ENCODE results near the gene PLEKHH1.

PLEKHH1 gene

DNA sequence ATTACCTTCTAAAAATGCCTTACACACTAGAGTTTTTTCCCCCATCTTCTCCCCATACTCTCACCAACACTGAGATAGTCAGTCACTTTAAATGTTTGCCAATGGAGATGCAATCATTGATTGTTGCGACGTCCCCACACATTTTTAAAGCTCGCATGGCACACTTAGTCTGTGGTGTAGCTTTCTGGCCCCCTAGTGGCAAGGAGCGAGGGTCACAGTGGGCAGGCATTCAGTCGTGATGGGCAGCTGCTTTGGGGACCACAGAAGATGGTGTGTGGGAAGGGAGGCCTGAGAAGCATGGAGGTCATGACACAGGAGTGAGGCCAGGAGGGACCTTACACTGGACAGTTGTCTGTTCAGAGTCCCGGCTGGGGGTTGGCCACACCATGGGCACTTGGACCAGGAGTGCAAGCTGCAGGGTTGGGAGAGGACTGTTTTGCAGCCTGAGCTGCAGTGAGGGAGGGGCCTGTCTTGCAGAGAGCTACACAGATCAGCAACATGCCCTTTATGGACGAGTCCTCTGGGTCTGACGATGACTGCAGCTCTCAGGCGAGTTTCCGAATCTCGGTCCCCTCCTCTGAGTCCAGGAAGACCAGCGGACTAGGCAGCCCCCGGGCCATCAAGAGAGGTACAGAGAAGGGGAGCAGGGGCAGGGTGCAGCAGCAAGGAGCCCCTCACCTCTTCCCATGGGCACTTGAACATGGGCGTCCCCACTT lies 38.3 kb downstream of the PLEKHH1 start:
- TF ChIP-seq GATA2 (IDR thresholded peaks at IDR 0.05; ENCODE audit: low read depth, low read length) (no peak), GATA3 (IDR thresholded peaks at IDR 0.05; ENCODE audit: low read depth, low read length) (no peak)

DNA sequence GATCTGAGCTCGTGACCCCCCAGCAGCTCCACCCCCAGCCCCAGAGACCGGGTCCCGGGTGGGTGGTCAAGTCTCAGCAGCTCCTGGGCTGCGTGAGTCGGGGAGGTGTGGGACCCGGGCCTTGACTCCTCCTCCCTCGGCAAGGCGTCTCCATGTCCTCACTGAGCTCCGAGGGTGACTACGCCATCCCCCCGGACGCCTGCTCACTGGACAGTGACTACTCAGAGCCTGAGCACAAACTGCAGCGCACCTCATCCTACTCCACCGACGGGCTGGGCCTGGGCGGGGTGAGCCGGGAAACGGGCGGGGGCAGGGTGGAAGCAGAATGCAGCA lies 38.9 kb downstream of the PLEKHH1 start:
- no peak for TF ChIP-seq GATA2 (IDR thresholded peaks at IDR 0.05; ENCODE audit: low read depth, low read length)

DNA sequence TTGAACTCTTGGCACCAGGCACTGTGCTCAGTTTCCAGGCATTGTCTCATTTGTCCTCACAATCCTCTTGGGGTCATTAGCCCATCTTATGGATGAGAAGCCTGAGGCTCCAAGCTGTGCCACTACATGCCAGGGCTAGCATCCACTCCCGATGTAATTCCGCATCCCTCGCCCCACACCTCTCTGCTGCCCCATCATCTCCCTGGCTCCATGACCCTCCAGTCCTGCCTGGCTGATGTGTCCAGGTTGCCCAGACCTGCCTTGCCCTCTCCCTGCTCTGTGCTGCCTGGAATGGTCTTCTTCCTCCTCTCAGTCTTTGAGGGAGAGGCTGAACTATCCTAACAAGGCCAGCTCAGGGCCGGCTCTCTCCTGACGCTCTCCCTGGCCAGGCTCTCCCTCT lies 39.5 kb downstream of the PLEKHH1 start:
- TF ChIP-seq GATA3 (IDR thresholded peaks at IDR 0.05; ENCODE audit: low read depth, low read length) (no peak), GATA2 (IDR thresholded peaks at IDR 0.05; ENCODE audit: low read depth, low read length) (no peak)

DNA sequence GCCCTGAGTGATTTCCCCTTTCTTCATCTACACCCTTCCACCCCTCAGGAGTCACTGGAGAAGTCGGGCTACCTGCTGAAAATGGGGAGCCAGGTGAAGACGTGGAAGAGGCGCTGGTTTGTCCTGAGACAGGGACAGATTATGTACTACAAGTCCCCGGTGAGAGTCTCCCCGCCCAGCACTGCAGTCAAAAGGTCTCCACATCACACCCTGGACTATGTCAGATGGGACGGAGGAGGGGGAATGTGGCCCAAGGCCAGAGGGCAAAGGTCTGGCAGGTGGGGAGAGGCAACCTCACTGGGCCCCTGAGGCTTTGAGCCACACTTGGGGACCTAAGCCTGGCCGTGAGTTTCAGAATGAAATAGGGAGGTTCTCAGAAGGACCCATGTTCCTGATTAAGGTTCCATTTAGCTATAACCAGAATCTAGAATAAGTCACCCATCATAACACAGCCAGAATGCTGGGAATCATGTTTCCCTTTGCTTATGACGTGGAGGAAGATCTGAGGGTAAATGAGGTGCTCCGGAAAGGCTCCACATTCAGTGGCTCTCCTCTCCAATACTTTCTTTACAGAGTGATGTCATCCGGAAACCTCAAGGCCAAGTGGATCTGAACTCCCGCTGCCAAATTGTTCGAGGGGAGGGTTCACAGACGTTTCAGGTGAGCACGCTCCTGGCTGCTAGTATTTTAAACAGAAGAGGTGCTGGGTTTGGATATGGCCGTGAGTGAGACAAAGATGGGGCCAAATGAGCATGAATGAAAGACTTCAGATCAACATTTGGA lies 40.3 kb downstream of the PLEKHH1 start:
- TF ChIP-seq GATA2 (IDR thresholded peaks at IDR 0.05; ENCODE audit: low read depth, low read length) (no peak), GATA3 (IDR thresholded peaks at IDR 0.05; ENCODE audit: low read depth, low read length) (no peak)

DNA sequence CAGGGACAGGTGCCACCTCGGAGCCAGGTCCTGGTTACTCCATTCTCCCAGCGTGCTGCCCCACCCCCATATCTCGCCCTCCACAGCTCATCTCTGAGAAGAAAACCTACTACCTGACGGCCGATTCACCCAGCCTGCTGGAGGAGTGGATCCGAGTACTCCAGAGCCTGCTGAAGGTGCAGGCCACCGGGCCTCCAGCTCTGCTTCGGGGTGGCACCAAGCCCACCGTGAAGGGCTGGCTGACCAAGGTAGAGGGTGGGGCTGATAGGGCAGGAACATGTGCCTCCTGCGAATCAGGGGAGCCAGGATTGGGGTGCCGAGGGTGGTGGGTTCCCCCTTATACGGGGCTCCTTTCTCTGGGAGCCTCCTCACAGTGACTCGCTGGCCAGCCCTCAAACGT lies 41.1 kb downstream of the PLEKHH1 start:
- TF ChIP-seq GATA2 (IDR thresholded peaks at IDR 0.05; ENCODE audit: low read depth, low read length) (no peak), GATA3 (IDR thresholded peaks at IDR 0.05; ENCODE audit: low read depth, low read length) (no peak)

DNA sequence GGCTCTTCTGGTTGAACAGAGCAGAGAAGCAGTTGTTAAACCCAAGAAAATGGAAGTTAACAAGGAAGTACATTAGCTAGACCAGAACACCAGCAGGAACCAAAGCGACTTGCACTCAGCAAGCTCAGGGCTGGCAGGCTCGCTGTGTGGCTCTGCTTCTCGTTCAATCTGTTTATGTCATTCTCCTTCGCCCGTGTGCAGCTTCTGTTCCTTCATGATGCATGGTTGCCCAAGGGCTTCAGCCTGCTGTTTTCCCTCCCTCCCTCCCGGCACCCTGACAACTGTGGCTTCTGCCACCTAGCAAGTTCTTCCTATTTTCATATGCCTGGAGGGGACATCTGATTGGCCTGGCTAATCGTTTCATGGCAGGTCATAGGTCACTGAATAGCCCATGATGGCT lies 41.7 kb downstream of the PLEKHH1 start:
- TF ChIP-seq GATA3 (IDR thresholded peaks at IDR 0.05; ENCODE audit: low read depth, low read length) (no peak), GATA2 (IDR thresholded peaks at IDR 0.05; ENCODE audit: low read depth, low read length) (no peak)

DNA sequence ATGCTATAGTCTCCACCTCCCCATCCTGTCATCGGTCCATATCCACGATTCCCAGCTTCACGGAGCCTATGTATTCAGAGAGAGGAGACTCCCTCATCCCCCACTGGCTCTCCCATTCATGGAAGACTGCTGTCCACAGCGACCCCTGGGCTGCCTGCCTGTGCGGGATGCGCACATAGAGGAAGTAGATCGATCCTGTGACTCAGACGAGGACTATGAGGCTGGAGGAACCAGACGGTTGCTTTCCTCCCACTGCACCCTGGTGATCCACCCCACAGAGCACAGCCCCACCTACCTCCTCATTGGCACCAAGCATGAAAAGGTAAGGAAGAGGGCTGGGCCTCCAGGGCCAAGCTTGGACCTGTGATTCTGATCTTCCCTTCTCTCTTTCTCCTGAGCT lies 42.6 kb downstream of the PLEKHH1 start:
- no peak for TF ChIP-seq GATA2 (IDR thresholded peaks at IDR 0.05; ENCODE audit: low read depth, low read length)
- TF ChIP-seq GATA3 (IDR thresholded peaks at IDR 0.05; ENCODE audit: low read depth, low read length) = no peak

DNA sequence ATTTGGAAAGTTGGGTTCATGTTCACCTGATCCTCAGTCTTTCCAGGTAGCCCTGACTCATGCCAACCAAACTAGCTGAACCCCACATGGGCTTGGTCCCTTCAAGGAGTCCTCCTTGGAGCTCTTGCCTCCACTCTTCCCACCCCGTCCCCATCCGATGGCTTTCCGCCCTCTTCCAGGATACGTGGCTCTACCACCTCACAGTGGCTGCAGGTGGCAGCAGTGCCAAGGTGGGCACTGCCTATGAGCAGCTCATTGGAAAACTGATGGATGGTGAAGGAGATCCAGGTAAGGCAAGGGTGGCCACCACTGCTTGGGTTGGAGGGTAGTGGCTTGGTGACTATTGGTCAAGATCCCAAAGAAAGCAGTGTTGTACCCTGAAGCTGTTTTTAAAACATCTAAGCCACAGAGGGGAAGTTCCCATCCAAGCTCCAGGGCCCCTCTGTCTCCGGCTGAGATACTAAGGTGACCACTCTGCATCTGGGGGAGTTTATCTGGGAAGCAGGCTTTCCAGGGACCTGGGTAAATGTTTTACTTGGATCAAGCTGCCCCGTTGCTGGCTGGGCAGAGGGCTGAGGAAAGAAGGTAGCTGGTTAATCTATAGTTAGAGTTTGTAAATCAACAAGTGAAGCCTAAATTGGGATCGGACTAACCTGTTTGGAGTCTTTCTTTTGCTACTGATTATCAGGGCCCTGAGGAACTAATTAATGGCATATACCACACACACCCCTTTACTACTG lies 43.3 kb downstream of the PLEKHH1 start:
- no peak for TF ChIP-seq GATA2 (IDR thresholded peaks at IDR 0.05; ENCODE audit: low read depth, low read length)

DNA sequence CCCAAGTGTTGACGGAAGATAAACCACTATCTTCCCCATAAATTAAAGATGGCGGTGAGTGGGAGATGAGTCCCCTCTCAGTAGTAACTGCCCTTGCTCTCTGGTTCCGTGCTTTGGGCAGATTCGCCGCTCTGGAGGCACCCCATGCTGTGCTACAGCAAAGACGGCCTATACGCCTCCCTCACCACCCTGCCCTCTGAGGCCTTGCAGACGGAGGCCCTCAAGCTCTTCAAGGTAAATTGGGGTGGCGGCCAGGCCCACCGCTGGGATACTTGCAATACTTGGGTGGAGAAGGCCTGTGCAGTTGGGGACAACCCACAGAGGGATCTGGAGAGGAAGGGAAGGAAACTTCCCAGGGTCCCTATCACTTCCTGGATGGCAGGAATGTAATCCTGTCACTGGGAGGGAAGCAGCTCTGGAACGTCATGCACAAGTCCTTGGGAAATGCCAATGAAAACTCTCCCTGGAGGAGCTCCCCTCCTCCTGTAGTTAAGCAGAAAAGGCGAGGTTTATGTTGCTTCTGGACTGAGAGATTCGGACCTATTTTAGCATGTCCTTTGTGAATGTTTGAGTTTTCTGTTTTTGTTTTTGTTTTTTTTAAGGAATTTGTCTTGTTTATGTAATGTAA lies 44.2 kb downstream of the PLEKHH1 start:
- TF ChIP-seq GATA2 (IDR thresholded peaks at IDR 0.05; ENCODE audit: low read depth, low read length) (no peak), GATA3 (IDR thresholded peaks at IDR 0.05; ENCODE audit: low read depth, low read length) (no peak)

DNA sequence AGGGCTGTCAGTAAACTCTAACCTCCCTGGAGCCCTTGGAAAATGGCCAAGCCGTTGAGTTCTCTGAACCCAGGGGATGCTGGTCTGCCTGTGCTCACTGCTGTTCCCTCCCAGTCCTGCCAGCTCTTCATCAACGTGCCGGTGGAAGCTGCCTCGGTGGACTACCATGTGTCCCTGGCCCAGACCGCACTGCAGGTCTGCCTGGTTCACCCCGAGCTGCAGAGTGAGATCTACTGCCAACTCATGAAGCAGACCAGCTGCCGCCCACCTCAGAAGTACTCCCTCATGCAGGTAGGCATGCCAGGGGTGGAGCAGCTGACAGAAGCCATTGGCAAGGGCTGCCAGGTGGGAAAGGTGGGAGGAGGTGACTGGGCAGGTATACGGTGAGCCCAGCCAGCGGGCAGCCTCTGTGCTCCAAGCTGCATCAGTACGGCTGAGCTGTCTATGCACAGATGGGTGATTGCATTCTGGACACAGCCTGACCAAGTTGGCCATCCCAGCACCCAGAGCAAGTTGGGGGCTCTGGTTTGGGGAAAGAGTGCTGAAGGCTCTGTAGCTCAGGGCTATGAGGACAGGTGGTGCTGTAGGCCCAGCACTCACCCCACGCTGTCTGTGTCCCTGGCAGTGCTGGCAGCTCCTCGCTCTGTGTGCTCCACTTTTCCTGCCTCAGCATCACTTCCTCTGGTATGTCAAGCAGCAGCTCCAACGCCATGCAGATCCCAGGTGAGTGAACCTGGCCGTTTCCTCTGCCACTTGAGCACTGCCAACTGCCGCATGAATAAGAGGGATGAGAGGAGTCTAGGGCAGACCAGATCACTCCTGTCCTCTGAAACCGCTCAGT lies 45.0 kb downstream of the PLEKHH1 start:
- TF ChIP-seq GATA2 (IDR thresholded peaks at IDR 0.05; ENCODE audit: low read depth, low read length) (no peak), GATA3 (IDR thresholded peaks at IDR 0.05; ENCODE audit: low read depth, low read length) (no peak)

DNA sequence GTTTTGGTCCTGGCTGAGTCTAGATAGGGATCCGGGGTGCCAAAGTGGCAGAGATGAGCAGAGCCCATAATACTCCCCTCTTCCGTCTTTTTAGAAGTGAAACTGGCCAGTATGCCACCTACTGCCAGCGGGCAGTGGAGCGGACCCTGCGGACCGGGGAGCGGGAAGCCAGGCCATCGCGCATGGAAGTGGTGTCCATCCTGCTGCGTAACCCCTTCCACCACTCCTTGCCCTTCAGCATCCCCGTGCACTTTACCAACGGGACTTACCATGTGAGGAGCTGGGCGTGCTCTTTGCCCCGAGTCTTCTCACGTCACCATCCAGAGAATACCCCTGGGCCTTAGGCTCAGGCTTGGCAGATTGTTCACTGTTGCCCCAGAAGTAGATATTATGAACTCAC lies 46.0 kb downstream of the PLEKHH1 start:
- TF ChIP-seq GATA3 (IDR thresholded peaks at IDR 0.05; ENCODE audit: low read depth, low read length) (no peak), GATA2 (IDR thresholded peaks at IDR 0.05; ENCODE audit: low read depth, low read length) (no peak)

DNA sequence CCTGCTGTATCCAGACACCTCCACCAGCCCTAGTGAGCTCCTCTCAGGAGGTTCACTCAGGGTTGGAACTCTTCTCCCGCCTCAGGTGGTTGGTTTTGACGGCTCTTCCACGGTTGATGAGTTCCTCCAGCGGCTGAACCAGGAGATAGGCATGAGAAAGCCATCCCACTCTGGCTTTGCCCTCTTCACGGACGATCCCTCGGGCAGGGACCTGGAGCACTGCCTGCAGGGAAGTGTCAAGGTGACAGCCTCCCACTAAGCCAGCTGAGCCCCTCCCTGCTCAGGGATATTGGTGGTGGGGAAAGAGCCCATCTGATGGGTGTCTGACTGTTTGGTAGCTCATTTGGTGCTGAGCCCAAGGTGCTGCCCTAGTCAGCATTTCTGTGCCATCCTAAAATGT lies 46.5 kb downstream of the PLEKHH1 start:
- TF ChIP-seq GATA2 (IDR thresholded peaks at IDR 0.05; ENCODE audit: low read depth, low read length) (no peak), GATA3 (IDR thresholded peaks at IDR 0.05; ENCODE audit: low read depth, low read length) (no peak)

DNA sequence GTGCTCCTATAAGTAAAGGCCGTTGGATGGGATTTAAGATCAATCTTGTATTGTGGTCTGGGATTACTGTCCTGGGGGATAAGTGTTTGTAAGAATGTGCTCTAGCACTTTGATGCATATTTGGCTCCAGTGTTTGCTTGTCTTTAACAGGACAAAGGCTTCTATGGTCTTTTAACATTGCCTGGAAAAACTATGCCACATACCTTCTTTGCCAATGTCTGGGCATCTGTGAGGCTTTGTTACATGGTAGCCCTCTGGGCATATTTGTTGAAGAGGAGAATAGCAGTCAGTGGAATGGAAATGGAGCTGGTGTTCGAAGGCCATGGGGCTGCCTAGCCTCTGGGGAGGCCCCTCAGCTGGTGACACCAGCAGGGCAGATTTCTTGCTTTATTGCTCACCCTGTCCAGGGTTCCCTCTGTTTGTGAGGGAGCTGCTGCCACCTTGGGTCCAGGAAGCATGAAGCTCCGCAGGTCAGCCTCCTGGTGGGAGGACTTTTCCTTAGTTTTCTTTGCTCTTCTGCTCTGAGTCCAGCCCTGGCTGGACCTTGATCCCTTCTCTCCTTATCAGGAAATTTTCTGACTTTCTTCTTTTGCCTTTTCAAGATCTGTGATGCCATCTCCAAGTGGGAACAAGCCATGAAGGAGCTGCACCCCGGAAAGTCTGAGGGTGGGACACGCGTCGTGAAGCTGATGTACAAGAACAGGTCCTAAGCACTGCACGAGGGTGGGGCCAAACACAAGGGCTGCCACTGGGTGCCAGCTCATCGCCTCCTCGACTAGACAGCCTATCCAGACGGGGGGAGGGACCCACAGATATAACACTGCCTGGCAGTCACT lies 47.5 kb downstream of the PLEKHH1 start:
- no peak for TF ChIP-seq GATA3 (IDR thresholded peaks at IDR 0.05; ENCODE audit: low read depth, low read length)
- TF ChIP-seq GATA2 (IDR thresholded peaks at IDR 0.05; ENCODE audit: low read depth, low read length) = no peak
